Left colon (tissue), 2 donors: ENCODE measurements around the gene NDUFAF2. TPM values are rescaled to one million over a fixed set of nuclear protein-coding genes. Genes with fewer than 3 reads are reported as not detected.
"Not testable (repeated sequence)": the region's sequence is repeated elsewhere in the genome, so short reads cannot be mapped to it uniquely, and the experiment has no call there.

Source experiments
- ATAC-seq: fragments of 200-7000 bp; cut with Tn5 transposase; one replicate; pipeline ENCODE4 v1.9.1; 2020; ENCODE audit warnings: mild to moderate bottlenecking, moderate library complexity
- DNase-seq, 2 donors: peaks; one replicate each; pipeline ENCODE4 v3.0.0-alpha.2; 2020
- intact Hi-C, 2 donors: fragments of 100-400 bp; cut with DNase I in 1 of 2; cut with micrococcal nuclease in 1 of 2; formaldehyde crosslinking; loops; one replicate each; pipeline versions ENCODE4 v1.11.2 to v1.14.0; 2022; cut with DNase I, micrococcal nuclease
- total RNA-seq, 2 donors: library from RNA; stranded (reverse); fragmentation: NEBNext Ultra II Directional; extraction: Animal tissue kit (Norgen Biotek cat#: 25700); gene quantifications; one replicate each; pipeline ENCODE4 v1.2.1, GENCODE V29; 2021
- donor health status: DM: no; HTN: no; CAD: no.
- donor health status: DM: yes; HTN: yes; CAD: no.

Gene NDUFAF2
- total RNA-seq, 2 donors from 2014 or later: 15.6 to 25.0 TPM

GRCh38 chr5:60982127-60982526 lies 37.1 kb downstream of the NDUFAF2 start:
- intact Hi-C loops, ATAC-seq, DNase-seq: not testable (repeated sequence)

GRCh38 chr5:60989790-60990189 lies 44.8 kb downstream of the NDUFAF2 start:
- intact Hi-C loops: no loop called here
- DNase-seq (no peak), ATAC-seq (no peak)

GRCh38 chr5:60992871-60993270 lies 47.9 kb downstream of the NDUFAF2 start:
- DNase-seq: no peak

DNA sequence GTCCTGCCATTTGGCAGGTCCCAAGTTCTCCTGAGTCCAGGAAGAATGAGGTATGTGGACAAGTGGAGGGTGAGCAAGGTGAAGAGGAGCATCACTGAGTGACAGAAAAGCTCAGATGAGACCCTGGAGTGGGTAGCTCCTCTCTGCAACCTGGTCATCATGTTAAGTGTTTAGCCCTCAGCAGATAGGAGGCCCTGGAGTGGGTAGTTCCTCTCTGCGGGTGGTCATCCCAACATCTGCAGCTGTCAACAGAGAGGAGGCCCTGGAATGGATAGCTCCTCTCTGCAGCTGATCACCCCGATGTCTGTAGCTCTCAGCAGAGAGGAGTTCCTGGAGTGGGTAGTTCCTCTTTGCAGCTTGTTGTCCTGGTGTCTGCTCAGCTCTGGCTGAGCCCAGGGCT lies 48.4 kb downstream of the NDUFAF2 start:
- ATAC-seq (no peak), DNase-seq (no peak)
- intact Hi-C loops: no loop called here

More at GRCh38 chr5:60992871-60993270, 47.9 kb downstream of the NDUFAF2 start:
- ATAC-seq: no peak
- intact Hi-C loops: no loop called here

DNA sequence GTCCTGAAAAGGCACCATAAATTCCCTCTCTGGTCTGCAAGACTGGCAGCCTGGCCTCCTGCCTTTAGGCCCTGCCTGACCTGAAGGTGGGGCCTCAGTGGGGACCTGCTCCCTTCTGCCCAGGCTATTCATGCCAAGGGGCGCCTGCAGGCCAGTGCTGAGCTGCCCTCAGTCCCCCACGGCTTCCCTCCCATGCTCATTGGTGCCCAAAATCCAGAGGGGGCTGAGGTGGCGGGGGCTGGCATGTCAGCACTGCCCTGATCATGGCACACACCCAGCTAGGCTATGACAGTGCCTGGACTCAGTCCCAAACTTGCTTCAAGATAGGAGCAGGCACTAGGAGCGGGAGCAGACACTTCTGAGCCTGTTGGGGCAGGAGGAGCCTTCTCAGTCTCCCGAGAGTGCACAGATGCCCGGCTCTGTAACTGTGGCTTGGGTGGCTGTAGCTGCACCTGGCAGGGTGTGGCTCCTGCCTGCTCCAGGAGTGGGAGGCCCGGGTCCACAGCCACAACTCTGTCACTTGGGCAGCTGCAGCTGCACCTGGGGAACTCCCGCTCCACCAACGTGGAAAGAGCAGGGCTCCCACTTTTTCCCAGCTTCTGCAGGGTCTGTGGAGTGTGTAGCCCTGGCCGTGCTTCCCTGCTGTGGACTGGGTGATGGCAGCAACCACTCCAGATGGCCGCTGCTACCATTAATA lies 49.0 kb downstream of the NDUFAF2 start:
- intact Hi-C loops: no loop called here
- ATAC-seq: peak; percentile 70

DNA sequence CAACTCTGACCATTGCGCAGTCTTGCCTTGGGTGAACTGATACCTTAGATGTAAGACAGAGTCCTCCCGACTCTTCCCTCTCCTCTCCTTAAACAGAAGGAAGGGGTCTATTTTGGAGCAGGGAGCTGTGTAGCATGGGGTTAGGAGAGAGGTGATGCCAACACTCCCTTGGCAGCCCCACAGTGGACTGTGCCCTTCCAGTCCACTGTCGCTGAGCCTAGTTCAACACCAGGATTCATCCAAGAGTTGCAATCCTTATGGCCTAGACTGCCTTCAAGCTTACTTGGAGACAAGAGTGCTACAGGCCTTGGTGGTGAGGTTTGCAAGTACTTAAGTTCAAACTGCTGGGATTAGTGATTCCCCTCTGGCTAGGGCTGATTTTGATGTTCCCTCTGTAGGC lies 51.4 kb downstream of the NDUFAF2 start:
- ATAC-seq: no peak
- intact Hi-C loops: no loop called here
- DNase-seq: no peak

More for the DNA sequence above, 49.0 kb downstream of the NDUFAF2 start:
- peak in 1 of 2 donors; percentile 14 for DNase-seq

DNA sequence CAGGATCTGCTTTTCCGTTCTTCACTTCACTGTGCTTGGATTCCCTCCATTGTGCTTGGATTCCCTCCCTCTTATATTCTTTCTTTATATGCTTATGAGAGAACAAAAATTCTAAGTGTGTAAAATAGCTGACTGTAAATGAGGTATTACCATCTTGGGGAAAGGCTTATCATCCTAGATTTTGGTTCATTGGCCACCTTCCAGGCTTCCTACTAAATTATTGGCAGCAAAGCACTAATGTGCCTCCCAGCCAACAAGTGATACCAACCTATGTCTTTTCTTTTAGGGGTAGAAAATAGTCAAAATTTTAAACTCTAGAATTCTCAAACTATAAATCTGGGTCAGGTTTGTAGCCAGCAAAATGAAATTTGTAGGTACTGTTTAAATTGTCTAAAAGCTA lies 52.7 kb downstream of the NDUFAF2 start:
- DNase-seq: no peak
- intact Hi-C loops: no loop called here
- ATAC-seq: no peak

GRCh38 chr5:61000887-61001286 lies 55.9 kb downstream of the NDUFAF2 start:
- DNase-seq (no peak), ATAC-seq (no peak)
- intact Hi-C loops: no loop called here

DNA sequence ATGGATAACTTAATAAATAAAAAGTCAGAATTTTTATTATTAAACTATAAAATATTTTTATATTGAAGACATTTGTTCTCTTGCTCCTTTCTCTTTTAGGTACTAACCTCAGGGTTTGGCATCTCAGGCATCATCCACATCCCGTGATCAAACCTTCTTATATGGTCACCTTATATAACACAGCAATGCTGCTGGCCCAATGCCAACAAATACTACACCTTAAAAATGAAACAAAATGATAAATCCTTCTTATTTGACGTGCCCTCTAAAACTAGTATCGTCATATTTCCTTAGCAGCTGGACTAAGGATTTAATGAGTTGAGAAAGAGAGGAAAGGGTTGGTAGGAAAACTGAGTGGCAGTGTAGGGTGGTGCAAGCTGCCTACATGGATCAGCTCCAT lies 56.6 kb downstream of the NDUFAF2 start:
- intact Hi-C loops: no loop called here
- DNase-seq (no peak), ATAC-seq (no peak)

DNA sequence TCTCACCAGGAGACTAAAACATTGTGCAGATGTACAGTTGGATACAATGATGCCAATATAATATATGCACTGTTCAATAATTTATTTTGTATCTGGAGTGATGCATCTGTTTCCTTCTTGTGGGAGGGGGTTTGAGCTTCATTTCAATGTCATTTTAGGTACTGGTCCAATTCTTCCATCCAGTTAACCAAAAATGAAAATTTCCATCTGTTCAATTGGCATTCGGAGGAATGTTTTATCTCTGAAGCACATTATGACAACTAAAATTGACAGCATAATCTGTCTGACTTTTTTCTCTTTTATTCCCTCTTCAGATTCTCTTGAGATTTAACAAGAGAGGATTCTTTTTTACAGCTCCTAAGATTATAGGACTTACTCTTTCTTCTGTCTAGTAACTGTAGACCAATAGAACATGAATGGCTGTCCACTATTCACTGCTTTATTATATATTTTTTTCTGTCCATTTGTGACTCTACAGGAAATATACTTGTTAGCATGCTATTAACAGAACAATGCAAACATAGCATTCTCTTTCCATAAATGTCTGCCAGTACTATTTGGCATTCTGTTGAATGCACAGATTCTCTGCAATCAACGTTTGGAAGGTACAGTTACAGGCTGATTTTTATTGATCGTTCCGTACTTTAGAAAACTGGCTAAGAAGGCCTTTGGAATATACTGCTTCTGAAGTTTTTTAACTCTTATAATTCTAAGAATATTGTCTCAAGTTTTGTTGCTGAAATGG lies 57.8 kb downstream of the NDUFAF2 start:
- DNase-seq: no peak
- intact Hi-C loops: no loop called here
- ATAC-seq: no peak

DNA sequence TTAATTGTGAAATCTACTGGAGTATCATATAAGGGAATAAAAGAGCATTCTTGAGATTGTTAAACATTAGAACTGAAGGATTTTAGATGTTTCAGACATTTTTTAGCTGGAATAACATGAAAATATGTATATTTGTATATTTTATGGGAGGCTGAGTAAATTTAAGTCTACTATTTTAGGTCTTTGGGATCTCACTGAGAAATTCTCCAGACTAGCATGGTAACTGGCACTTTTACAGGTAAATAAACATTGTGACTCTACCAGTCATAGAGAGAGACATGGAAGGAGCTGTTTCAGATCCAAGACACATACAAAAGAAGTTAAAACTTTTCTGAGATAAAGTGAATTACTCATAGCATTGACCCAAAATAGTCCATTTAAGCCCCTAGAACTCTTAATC lies 59.4 kb downstream of the NDUFAF2 start:
- ATAC-seq (no peak), DNase-seq (no peak)
- intact Hi-C loops: no loop called here

- intact Hi-C loops: no loop called here
Observed at GRCh38 chr5:61009907-61010306, 64.9 kb downstream of the NDUFAF2 start.

DNA sequence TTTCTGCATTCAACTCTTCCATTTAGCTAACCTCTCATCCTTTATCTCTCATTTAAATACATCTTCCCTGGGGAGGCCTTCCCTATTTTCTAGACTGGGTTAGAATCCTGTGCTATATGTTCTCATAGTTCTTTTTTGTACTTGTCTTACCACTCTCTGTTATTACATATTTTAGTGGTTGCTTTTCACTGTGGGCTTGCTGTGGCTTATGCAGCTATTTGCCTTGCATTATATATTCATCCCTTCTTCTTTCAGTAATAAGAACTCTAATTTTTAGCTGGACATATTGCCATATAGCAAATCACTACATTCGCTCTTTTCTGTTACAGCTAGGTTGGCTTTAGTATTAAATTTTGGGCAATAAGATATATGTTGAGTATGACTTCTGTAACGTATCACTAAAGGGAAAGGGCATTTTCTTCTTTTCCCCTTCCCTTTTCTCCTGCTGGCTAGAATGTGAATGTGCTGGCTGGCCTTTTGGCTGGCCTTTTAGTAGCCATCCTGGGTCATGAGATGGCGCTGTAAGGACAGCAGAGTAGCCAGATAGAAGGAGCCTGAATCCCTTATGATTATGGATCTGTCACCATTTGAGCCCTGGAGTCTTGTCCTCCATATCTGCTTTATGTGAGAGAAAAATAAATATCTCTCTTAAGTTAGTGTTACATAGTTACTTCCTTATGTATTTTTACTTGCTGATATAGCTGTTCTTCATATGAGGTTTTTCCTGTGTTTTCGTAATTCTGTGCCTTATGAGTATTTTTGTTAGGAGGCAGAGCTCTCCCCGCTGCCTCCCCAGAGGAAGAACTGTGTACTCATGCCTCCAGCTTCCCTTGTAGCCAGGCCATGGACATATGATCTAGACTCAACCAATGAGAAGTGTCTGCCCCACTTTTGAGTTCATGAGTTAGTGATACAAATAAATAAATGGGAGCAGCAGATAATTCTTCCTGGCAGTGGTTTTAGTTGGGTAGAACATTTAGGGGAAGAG lies 65.8 kb downstream of the NDUFAF2 start:
- peak; percentile 29 for ATAC-seq
- intact Hi-C loops: no loop called here
- DNase-seq: no peak

More at GRCh38 chr5:61009907-61010306, 64.9 kb downstream of the NDUFAF2 start:
- DNase-seq (no peak), ATAC-seq (no peak)

GRCh38 chr5:61018062-61018461 lies 73.1 kb downstream of the NDUFAF2 start:
- intact Hi-C loops: no loop called here
- DNase-seq (no peak), ATAC-seq (no peak)

- intact Hi-C loops: no loop called here
- ATAC-seq (no peak), DNase-seq (no peak)
Observed at GRCh38 chr5:61019642-61020041, 74.6 kb downstream of the NDUFAF2 start.

DNA sequence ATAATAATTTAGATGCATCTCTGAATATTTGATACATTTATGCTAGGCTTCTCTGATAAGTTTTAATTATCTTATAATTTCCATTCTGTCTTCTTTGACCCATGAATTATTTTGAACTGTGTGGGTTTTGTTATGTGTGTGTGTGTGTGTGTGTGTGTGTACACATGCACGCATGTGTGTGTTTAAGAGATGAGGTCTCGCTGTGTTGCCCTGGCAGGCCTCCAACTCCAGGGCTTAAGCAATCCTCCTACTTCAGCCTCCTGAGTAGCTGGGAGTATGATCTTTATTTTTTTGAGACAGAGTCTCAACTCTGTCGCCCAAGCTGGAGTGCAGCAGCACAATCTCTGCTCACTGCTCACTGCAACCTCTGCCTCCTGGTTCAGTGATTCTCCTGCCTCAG lies 75.4 kb downstream of the NDUFAF2 start:
- intact Hi-C loops: no loop called here

GRCh38 chr5:61023131-61023530 lies 78.1 kb downstream of the NDUFAF2 start:
- DNase-seq: no peak
- no peak for ATAC-seq
- intact Hi-C loops: no loop called here

More for the DNA sequence above, 75.4 kb downstream of the NDUFAF2 start:
- DNase-seq (peak in 1 of 2 donors; percentile 5), ATAC-seq (no peak)

GRCh38 chr5:61026004-61026403 lies 81.0 kb downstream of the NDUFAF2 start:
- ATAC-seq: no peak
- intact Hi-C loops: no loop called here
- DNase-seq: no peak

DNA sequence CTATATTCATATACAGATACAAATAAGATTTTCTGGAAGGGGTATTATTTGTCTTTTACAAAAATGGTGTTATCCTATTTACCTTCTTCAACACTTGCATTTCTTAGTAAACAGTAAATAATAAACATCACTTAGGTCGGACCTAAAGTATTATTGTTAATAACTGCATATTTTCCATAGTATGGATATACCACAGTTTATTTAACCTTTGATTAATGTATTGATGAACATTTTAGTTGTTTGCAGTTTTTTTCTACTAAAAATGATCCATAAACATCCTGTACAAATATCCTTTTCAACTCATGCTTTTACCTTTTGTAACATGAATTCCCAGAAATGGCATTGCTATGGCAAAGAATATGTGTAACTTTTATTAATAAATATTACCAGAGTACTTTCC lies 83.4 kb downstream of the NDUFAF2 start:
- DNase-seq (no peak), ATAC-seq (no peak)
- intact Hi-C loops: no loop called here
